PC-9 (cell line): ENCODE data around the gene CCDC154. TPM values are rescaled to one million over a fixed set of nuclear protein-coding genes. Genes with fewer than 3 reads are reported as not detected.

Experiments used
- BruUV-seq: library from RNA; stranded (reverse); fragments of 400-500 nt; replicated peaks from 2 replicates; lab custom pipeline; 2021; lab: Mats Ljungman, UMichigan
- CTCF ChIA-PET: fragments of 300-600 bp; sonication (Branson Sonifier 250); formaldehyde crosslinking; loops from one replicate; lab custom pipeline; 2022; ENCODE audit warnings: antibody characterized with exemption; lab: Charles Lee
- POLR2A ChIA-PET: fragments of 300-600 bp; sonication (Branson Sonifier 250); formaldehyde crosslinking; loops from one replicate; lab custom pipeline; 2022; ENCODE audit warnings: antibody characterized with exemption; ENCODE audit not compliant: unreplicated experiment; lab: Charles Lee
- DNase-seq, 2 experiments: peaks; one replicate each; pipeline versions ENCODE4 v3.0.0 to v3.0.0-alpha.2; 2015 to 2022; ENCODE audit warnings: mixed read lengths in 1 of 2
- H2AFZ ChIP-seq: fragments of 200-600 bp; sonication (generic); 2 replicates; pipeline ENCODE4 v1.8.1; 2017; ENCODE audit warnings: antibody characterized with exemption
- H3F3A ChIP-seq: fragments of 200-600 bp; sonication (generic); 2 replicates; pipeline ENCODE4 v1.8.1; 2017; ENCODE audit warnings: antibody characterized with exemption, mild to moderate bottlenecking, low read depth; ENCODE audit not compliant: insufficient read depth
- H3K27ac ChIP-seq: fragments of 200-600 bp; sonication (generic); 2 replicates; pipeline ENCODE4 v1.6.1; 2016; ENCODE audit warnings: mixed run types
- H3K27me3 ChIP-seq: fragments of 200-600 bp; sonication (generic); 2 replicates; pipeline ENCODE4 v1.6.1; 2016; ENCODE audit warnings: low read depth, mixed run types; ENCODE audit not compliant: insufficient read depth
- H3K36me3 ChIP-seq: fragments of 200-600 bp; sonication (generic); 2 replicates; pipeline ENCODE4 v1.6.1; 2016; ENCODE audit warnings: low read depth, mixed run types
- H3K4me1 ChIP-seq: fragments of 200-600 bp; sonication (generic); replicated peaks from 2 replicates; pipeline ENCODE4 v1.6.1; 2016; ENCODE audit warnings: mixed run types; ENCODE audit not compliant: insufficient read depth
- H3K4me2 ChIP-seq: fragments of 200-600 bp; sonication (generic); 2 replicates; pipeline ENCODE4 v1.6.1; 2017; ENCODE audit warnings: mixed run types
- H3K4me3 ChIP-seq: fragments of 200-600 bp; sonication (generic); 2 replicates; pipeline ENCODE4 v1.6.1; 2016; ENCODE audit warnings: mixed run types
- H3K79me2 ChIP-seq: fragments of 200-600 bp; sonication (generic); 2 replicates; pipeline ENCODE4 v1.6.1; 2017; ENCODE audit warnings: low read depth, mixed run types
- H3K9me2 ChIP-seq: fragments of 200-600 bp; sonication (generic); 2 replicates; pipeline ENCODE4 v1.8.1; 2017; ENCODE audit warnings: mild to moderate bottlenecking; ENCODE audit not compliant: insufficient read depth
- H3K9me3 ChIP-seq: fragments of 200-600 bp; sonication (generic); 2 replicates; pipeline ENCODE4 v1.8.1; 2016; ENCODE audit warnings: low read depth; ENCODE audit not compliant: insufficient read depth
- H4K20me1 ChIP-seq: fragments of 200-600 bp; sonication (generic); 2 replicates; pipeline ENCODE4 v1.8.1; 2017; ENCODE audit not compliant: insufficient read depth
- CTCF ChIP-seq: fragments of 200-600 bp; sonication (generic); conservative IDR thresholded peaks from 2 replicates; pipeline ENCODE4 v1.6.1; 2017; ENCODE audit warnings: mixed run types, antibody characterized with exemption, mild to moderate bottlenecking, moderate library complexity
- EZH2 ChIP-seq: fragments of 200-600 bp; sonication (generic); IDR thresholded peaks from 2 replicates; pipeline ENCODE4 v1.8.0; 2017; ENCODE audit warnings: antibody characterized with exemption, low read depth
- intact Hi-C: fragments of 100-400 bp; cut with micrococcal nuclease; formaldehyde crosslinking; loops from one replicate; pipeline ENCODE4 v1.10.0; 2022; ENCODE audit not compliant: unreplicated experiment
- total RNA-seq: library from RNA; stranded (reverse); gene quantifications from 2 replicates; pipeline ENCODE4 v1.2.3, GENCODE V29; 2021

The CCDC154 gene
- total RNA-seq, 1 experiment from 2014 or later: 2.4 TPM

GRCh38 chr16:1398826-1399581 is 45.4 kb downstream of the CCDC154 start:
- Histone ChIP-seq H4K20me1 (no peaks in the 10 kb centered on the region), H2AFZ (no peak overlapping the region), H3K79me2 (no peaks in the 10 kb centered on the region), H3K9me2 (no peaks in the 10 kb centered on the region), H3K4me3 (no peak overlapping the region), H3K27ac (no peak overlapping the region), H3K36me3 (no peaks in the 10 kb centered on the region), H3K4me1 (no peaks in the 10 kb centered on the region), H3K9me3 (no peaks in the 10 kb centered on the region), H3K27me3 (no peaks in the 10 kb centered on the region), H3F3A (no peaks in the 10 kb centered on the region; the same call in 1 of the 2 replicates), H3K4me2 (no peak overlapping the region)
- ChIA-PET POLR2A (interaction anchor here (0.5 kb wide), 1 partner anchor 66 kb away, joined by 3 read pairs; no protein-coding TSS in a partner anchor), CTCF (no interaction called here)
- intact Hi-C loops: no loop called here
- TF ChIP-seq CTCF (no peak), EZH2 (no peak)
- no peak for DNase-seq
- no TSS peak for BruUV-seq

GRCh38 chr16:1398351-1398750 is 46.0 kb downstream of the CCDC154 start:
- H3K27ac ChIP-seq: no peak overlapping the region
- H4K20me1 ChIP-seq: no peaks in the 10 kb centered on the region
- BruUV-seq: no TSS peak
- H3K4me3 ChIP-seq: no peak overlapping the region
- intact Hi-C loops: no loop called here
- no peaks in the 10 kb centered on the region; the same call in 1 of the 2 replicates for H3F3A ChIP-seq
- H3K9me3 ChIP-seq: no peaks in the 10 kb centered on the region
- no peaks in the 10 kb centered on the region for H3K36me3 ChIP-seq
- DNase-seq: no peak
- no peaks in the 10 kb centered on the region for H3K79me2 ChIP-seq
- H3K4me2 ChIP-seq: no peak overlapping the region
- POLR2A ChIA-PET: interaction anchor here (0.5 kb wide), 1 partner anchor 66 kb away, joined by 3 read pairs; no protein-coding TSS in a partner anchor
- no peak overlapping the region for H2AFZ ChIP-seq
- no peaks in the 10 kb centered on the region for H3K27me3 ChIP-seq
- no peaks in the 10 kb centered on the region for H3K4me1 ChIP-seq
- TF ChIP-seq EZH2 (no peak), CTCF (no peak)
- CTCF ChIA-PET: no interaction called here
- no peaks in the 10 kb centered on the region for H3K9me2 ChIP-seq

- ChIA-PET CTCF (no interaction called here), POLR2A (no interaction called here)
- no peaks in the 10 kb centered on the region; the same call in 1 of the 2 replicates for H3F3A ChIP-seq
- H2AFZ ChIP-seq: no peak overlapping the region
- no peaks in the 10 kb centered on the region for H3K9me2 ChIP-seq
- H3K27me3 ChIP-seq: no peaks in the 10 kb centered on the region
- no peaks in the 10 kb centered on the region for H3K4me1 ChIP-seq
- intact Hi-C loops: no loop called here
- DNase-seq: no peak
- H3K9me3 ChIP-seq: no peaks in the 10 kb centered on the region
- no TSS peak for BruUV-seq
- no peak overlapping the region for H3K27ac ChIP-seq
- no peak for TF ChIP-seq CTCF
- no peak overlapping the region for H3K4me2 ChIP-seq
- no peaks in the 10 kb centered on the region for H3K36me3 ChIP-seq
- no peak overlapping the region for H3K4me3 ChIP-seq
- no peaks in the 10 kb centered on the region for H4K20me1 ChIP-seq
- H3K79me2 ChIP-seq: no peaks in the 10 kb centered on the region
Measured at GRCh38 chr16:1397779-1398178, 46.6 kb downstream of the CCDC154 start.
